ENCODE measurements around the gene TRAK1.
A peak's percentile ranks its signal among the peaks of the same experiment; 100 is the strongest.

TRAK1 gene

GRCh38 chr3:42246091-42246490 lies 154.9 kb downstream of the TRAK1 start:
- DNase-seq (ENCODE audit: low read depth): no peak

GRCh38 chr3:42247576-42248027 lies 156.4 kb downstream of the TRAK1 start:
- peak; percentile 31 for DNase-seq (ENCODE audit: low read depth)

- DNase-seq (ENCODE audit: low read depth): no peak
These were observed 159.6 kb downstream of the TRAK1 start for GRCh38 chr3:42250761-42251160.

GRCh38 chr3:42254566-42254965 lies 163.4 kb downstream of the TRAK1 start:
- no peak for DNase-seq (ENCODE audit: low read depth)

GRCh38 chr3:42256135-42256819 lies 165.1 kb downstream of the TRAK1 start:
- DNase-seq (ENCODE audit: low read depth): no peak

GRCh38 chr3:42257007-42257406 lies 165.8 kb downstream of the TRAK1 start:
- no peak for DNase-seq (ENCODE audit: low read depth)

GRCh38 chr3:42262525-42262924 lies 171.4 kb downstream of the TRAK1 start:
- no peak for DNase-seq (ENCODE audit: low read depth)

GRCh38 chr3:42263354-42264346 lies 172.5 kb downstream of the TRAK1 start:
- DNase-seq (ENCODE audit: low read depth): no peak

- no peak for DNase-seq (ENCODE audit: low read depth)
These were observed 173.4 kb downstream of the TRAK1 start for GRCh38 chr3:42264399-42265058.

- DNase-seq (ENCODE audit: low read depth): no peak
These were observed 174.2 kb downstream of the TRAK1 start for GRCh38 chr3:42265059-42265991.

- DNase-seq (ENCODE audit: low read depth): no peak
These were observed 174.9 kb downstream of the TRAK1 start, which contains the start of gene CCK for GRCh38 chr3:42266085-42266484. Gene CCK, minus strand, starts transcription at chr3:42266185. Its CDS starts 2,555 bp downstream, at chr3:42263630.

- no peak for DNase-seq (ENCODE audit: low read depth)
These were observed 176.7 kb downstream of the TRAK1 start for GRCh38 chr3:42267878-42268277.

- no peak for DNase-seq (ENCODE audit: low read depth)
These were observed 178.5 kb downstream of the TRAK1 start for GRCh38 chr3:42269647-42270046.

- DNase-seq (ENCODE audit: low read depth): no peak
These were observed 179.4 kb downstream of the TRAK1 start for GRCh38 chr3:42270561-42270960.

- DNase-seq (ENCODE audit: low read depth): no peak
These were observed 180.6 kb downstream of the TRAK1 start for GRCh38 chr3:42271786-42272185.

- DNase-seq (ENCODE audit: low read depth): no peak
These were observed 182.2 kb downstream of the TRAK1 start for GRCh38 chr3:42273361-42273760.

- DNase-seq (ENCODE audit: low read depth): no peak
These were observed 183.1 kb downstream of the TRAK1 start for GRCh38 chr3:42274266-42274665.

GRCh38 chr3:42275217-42275616 lies 184.1 kb downstream of the TRAK1 start:
- DNase-seq (ENCODE audit: low read depth): no peak

All from fibroblast of the conjunctiva (primary cell).